ENCODE data around the gene MYORG. TPM values are rescaled to one million over a fixed set of nuclear protein-coding genes. Genes with fewer than 3 reads are reported as not detected.

MYORG gene
- total and polyA plus RNA-seq, 9 donors = 0.60 to 7.8 (median 1.2) TPM

- no peak overlapping the region for H3K27ac ChIP-seq
- intact Hi-C loops (cut with DNase I) = loop anchor here in 1 of 4 donors (5.0 kb wide), 1 partner anchor 274 kb away; no protein-coding TSS in a partner anchor
- TF ChIP-seq CTCF (IDR thresholded peaks at IDR 0.05) (no peak), EP300 (IDR thresholded peaks at IDR 0.05) (no peak), POLR2A (IDR thresholded peaks at IDR 0.05) (no peak)
- H3K4me1 ChIP-seq (ENCODE audit: insufficient read depth) = no peaks in the 10 kb centered on the region
- no peak overlapping the region for H3K4me3 ChIP-seq
- no peaks in the 10 kb centered on the region for H3K27me3 ChIP-seq
- 84 to 93% (median 86%) methylated on average over 1 of the region's 1 CpG for WGBS, 3 donors
- no peaks in the 10 kb centered on the region for H3K36me3 ChIP-seq
- H3K9me3 ChIP-seq = no peaks in the 10 kb centered on the region
- DNase-seq = no peak
These were observed 50.0 kb downstream of the MYORG start for GRCh38 chr9:34326690-34327089.

- 33 to 40% (median 36%) methylated on average over 2 of the region's 2 CpGs for WGBS, 3 donors
- no peak overlapping the region for H3K27ac ChIP-seq
- DNase-seq = no peak
- no peak overlapping the region for H3K4me3 ChIP-seq
- no peaks in the 10 kb centered on the region for H3K27me3 ChIP-seq
- intact Hi-C loops (cut with DNase I) = no loop called here
- H3K9me3 ChIP-seq = no peaks in the 10 kb centered on the region
- TF ChIP-seq POLR2A (IDR thresholded peaks at IDR 0.05) = no peak
- TF ChIP-seq EP300 (IDR thresholded peaks at IDR 0.05) = no peak
- TF ChIP-seq CTCF (IDR thresholded peaks at IDR 0.05) = no peak
- no peaks in the 10 kb centered on the region for H3K36me3 ChIP-seq
- no peaks in the 10 kb centered on the region for H3K4me1 ChIP-seq (ENCODE audit: insufficient read depth)
These were observed 53.7 kb downstream of the MYORG start for GRCh38 chr9:34322899-34323591.

- no peak for DNase-seq
- no peaks in the 10 kb centered on the region for H3K36me3 ChIP-seq
- WGBS, 3 donors = 94 to 95% (median 94%) methylated on average over 7 of the region's 7 CpGs
- no peaks in the 10 kb centered on the region for H3K4me1 ChIP-seq (ENCODE audit: insufficient read depth)
- H3K4me3 ChIP-seq = no peak overlapping the region
- H3K9me3 ChIP-seq = no peaks in the 10 kb centered on the region
- no peak for TF ChIP-seq CTCF (IDR thresholded peaks at IDR 0.05)
- TF ChIP-seq EP300 (IDR thresholded peaks at IDR 0.05) = no peak
- TF ChIP-seq POLR2A (IDR thresholded peaks at IDR 0.05) = no peak
- intact Hi-C loops (cut with DNase I) = no loop called here
- no peaks in the 10 kb centered on the region for H3K27me3 ChIP-seq
- H3K27ac ChIP-seq = no peak overlapping the region
These were observed 55.2 kb downstream of the MYORG start for GRCh38 chr9:34321451-34321850.

GRCh38 chr9:34318163-34318790, 58.4 kb downstream of the MYORG start:
- H3K4me1 ChIP-seq (ENCODE audit: insufficient read depth) = no peaks in the 10 kb centered on the region
- no peak overlapping the region for H3K4me3 ChIP-seq
- no peak for DNase-seq
- TF ChIP-seq EP300 (IDR thresholded peaks at IDR 0.05) (no peak), POLR2A (IDR thresholded peaks at IDR 0.05) (no peak), CTCF (IDR thresholded peaks at IDR 0.05) (no peak)
- H3K27me3 ChIP-seq = no peaks in the 10 kb centered on the region
- no peaks in the 10 kb centered on the region for H3K9me3 ChIP-seq
- 95 to 97% (median 95%) methylated on average over 44 of the region's 44 CpGs for WGBS, 3 donors
- no peaks in the 10 kb centered on the region for H3K36me3 ChIP-seq
- no peak overlapping the region for H3K27ac ChIP-seq
- intact Hi-C loops (cut with DNase I) = no loop called here
